Breast epithelium (tissue), 4 donors: Measurements from ENCODE around the gene MROH2A. TPM values are rescaled to one million over a fixed set of nuclear protein-coding genes. Genes with fewer than 3 reads are reported as not detected.

ENCODE experiments used
- DNase-seq, 2 donors: peaks; one replicate each; pipeline ENCODE4 v3.0.0-alpha.2; 2019; ENCODE audit warnings: low spot score in 2 of 2
- H3K27ac ChIP-seq, 2 donors: fragments of 200-600 bp; sonication (generic) in 1 of 2; one replicate each; pipeline ENCODE4 v1.5.1; 2016 to 2019; ENCODE audit warnings: mild to moderate bottlenecking in 1 of 2
- H3K27me3 ChIP-seq, 2 donors: fragments of 200-600 bp; sonication (generic) in 1 of 2; one replicate each; pipeline versions ENCODE4 v1.5.1 to v1.6.0; 2017 to 2019; ENCODE audit warnings: control low read depth in 1 of 2, mild to moderate bottlenecking in 1 of 2
- H3K36me3 ChIP-seq: fragments of 200-600 bp; one replicate; pipeline ENCODE4 v1.5.1; 2019
- H3K4me1 ChIP-seq, 2 donors: fragments of 200-600 bp; sonication (generic); one replicate each; pipeline ENCODE4 v1.5.1; 2016 to 2019; ENCODE audit warnings: control low read depth in 1 of 2
- H3K4me3 ChIP-seq, 3 donors: fragments of 200-600 bp; sonication (generic); 1 replicate in 2 of 3; 2 replicates in 1 of 3; pipeline ENCODE4 v1.5.1; 2016 to 2019; ENCODE audit warnings: mild to moderate bottlenecking in 3 of 3, moderate library complexity in 2 of 3
- H3K9me3 ChIP-seq, 2 donors: fragments of 200-600 bp; sonication (generic) in 1 of 2; one replicate each; pipeline ENCODE4 v1.5.1; 2016 to 2019; ENCODE audit warnings: control low read depth in 1 of 2
- POLR2A ChIP-seq: fragments of 450-650 bp; IDR thresholded peaks from one replicate; pipeline ENCODE4 v1.6.1; 2016; ENCODE audit warnings: antibody characterized with exemption, mild to moderate bottlenecking, moderate library complexity
- POLR2AphosphoS5 ChIP-seq, 3 donors: sonication (generic); formaldehyde crosslinking; IDR thresholded peaks; one replicate each; pipeline ENCODE4 v1.6.1; 2017; ENCODE audit warnings: antibody characterized with exemption in 3 of 3
- intact Hi-C: fragments of 100-400 bp; cut with DNase I; formaldehyde crosslinking; loops from one replicate; pipeline ENCODE4 v1.15.1; 2023; ENCODE audit warnings: low total_unique reads
- total RNA-seq, 3 donors: library from RNA; depleted of rRNA; stranded (reverse); fragments of >200 nt; gene quantifications; one replicate each; pipeline ENCODE4 v1.1.0, GENCODE V29; 2016
- TF ChIP-seq, protein P1 (sequence below), 3 donors: fragments of 450-650 bp; IDR thresholded peaks; one replicate each; pipeline ENCODE4 v1.5.1; 2016 to 2017; ENCODE audit warnings: antibody characterized with exemption in 3 of 3, mild to moderate bottlenecking in 3 of 3, moderate library complexity in 3 of 3

Gene MROH2A
- total RNA-seq, 3 donors from 2014 or later, result not detected

DNA sequence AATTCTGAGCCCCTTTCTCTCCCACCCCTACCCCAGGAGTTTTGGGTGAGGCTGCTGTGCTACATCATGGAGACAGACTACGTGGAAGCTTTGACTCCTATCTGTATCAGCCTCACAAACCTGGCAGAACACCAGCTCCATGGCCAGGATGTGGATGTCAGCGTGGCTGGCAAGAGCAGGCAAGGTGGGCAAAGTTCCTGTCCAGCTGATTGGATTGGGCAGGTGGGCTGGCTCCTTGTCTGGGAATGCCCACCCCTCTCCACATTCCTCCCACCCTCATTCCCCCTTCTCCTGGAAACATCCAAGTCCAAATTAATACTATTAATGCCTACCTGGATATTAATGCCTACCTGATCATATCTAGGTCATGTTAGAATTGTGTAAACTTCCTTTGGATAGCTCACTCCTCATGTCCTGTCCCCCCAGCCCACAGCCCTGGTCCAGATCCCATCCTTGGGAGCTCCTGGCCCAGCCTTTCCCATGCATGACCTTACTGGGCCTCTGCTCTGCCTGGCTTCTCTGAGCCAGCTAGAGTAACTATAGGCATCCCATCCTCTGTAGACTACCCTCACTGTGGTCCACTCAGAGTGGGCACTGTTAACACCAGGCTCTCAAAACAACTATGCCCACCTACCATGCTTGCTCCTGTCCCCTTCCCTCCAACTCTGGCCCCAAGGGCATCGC is 24.1 kb downstream of the MROH2A start:
- Histone ChIP-seq H3K4me1 (no peaks in the 10 kb centered on the region), H3K36me3 (no peaks in the 10 kb centered on the region), H3K27ac (no peak overlapping the region), H3K9me3 (no peaks in the 10 kb centered on the region), H3K4me3 (no peak overlapping the region), H3K27me3 (no peaks in the 10 kb centered on the region)
- intact Hi-C loops, result no loop called here
- no peak for DNase-seq
- TF ChIP-seq POLR2A, result no peak
- no peak for TF ChIP-seq POLR2AphosphoS5 (IDR thresholded peaks at IDR 0.05)
- TF ChIP-seq, protein P1, sequence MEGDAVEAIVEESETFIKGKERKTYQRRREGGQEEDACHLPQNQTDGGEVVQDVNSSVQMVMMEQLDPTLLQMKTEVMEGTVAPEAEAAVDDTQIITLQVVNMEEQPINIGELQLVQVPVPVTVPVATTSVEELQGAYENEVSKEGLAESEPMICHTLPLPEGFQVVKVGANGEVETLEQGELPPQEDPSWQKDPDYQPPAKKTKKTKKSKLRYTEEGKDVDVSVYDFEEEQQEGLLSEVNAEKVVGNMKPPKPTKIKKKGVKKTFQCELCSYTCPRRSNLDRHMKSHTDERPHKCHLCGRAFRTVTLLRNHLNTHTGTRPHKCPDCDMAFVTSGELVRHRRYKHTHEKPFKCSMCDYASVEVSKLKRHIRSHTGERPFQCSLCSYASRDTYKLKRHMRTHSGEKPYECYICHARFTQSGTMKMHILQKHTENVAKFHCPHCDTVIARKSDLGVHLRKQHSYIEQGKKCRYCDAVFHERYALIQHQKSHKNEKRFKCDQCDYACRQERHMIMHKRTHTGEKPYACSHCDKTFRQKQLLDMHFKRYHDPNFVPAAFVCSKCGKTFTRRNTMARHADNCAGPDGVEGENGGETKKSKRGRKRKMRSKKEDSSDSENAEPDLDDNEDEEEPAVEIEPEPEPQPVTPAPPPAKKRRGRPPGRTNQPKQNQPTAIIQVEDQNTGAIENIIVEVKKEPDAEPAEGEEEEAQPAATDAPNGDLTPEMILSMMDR (IDR thresholded peaks at IDR 0.05), result no peak

DNA sequence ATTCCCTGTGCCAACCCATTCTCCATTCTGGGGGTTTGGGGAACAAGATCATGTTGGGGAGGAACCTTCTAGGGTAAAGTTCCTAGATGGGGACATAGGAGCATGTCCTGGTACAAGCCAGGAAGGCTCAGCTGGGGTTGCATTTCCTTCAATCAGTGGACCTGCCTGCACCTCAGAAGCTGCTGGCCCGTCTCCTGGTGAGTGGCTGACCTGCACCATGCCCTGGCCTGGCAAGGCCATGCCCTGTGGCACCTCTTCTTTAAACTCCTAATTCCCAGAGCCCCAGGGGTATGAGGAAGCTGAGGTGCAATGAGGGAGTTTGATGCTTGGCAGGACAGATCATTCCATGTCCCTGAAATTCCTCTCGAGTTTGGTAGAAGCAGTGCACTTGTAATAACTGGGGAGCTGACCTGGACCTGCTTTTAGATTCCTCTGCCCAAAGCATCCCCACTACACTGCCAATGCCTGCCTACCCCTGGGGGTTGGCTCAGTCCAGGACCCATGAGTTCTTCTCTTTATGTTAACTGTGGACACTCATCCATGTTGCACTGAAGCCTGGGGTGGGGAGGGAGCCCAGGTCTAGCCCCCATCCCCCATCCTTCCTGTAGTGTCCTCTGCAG is 25.3 kb downstream of the MROH2A start:
- Histone ChIP-seq H3K27me3 (no peaks in the 10 kb centered on the region), H3K27ac (no peak overlapping the region), H3K36me3 (no peaks in the 10 kb centered on the region), H3K4me3 (no peak overlapping the region), H3K4me1 (no peaks in the 10 kb centered on the region), H3K9me3 (no peaks in the 10 kb centered on the region)
- no peak for TF ChIP-seq POLR2AphosphoS5 (IDR thresholded peaks at IDR 0.05)
- TF ChIP-seq, protein P1 (IDR thresholded peaks at IDR 0.05), result no peak
- no peak for TF ChIP-seq POLR2A
- no peak for DNase-seq
- intact Hi-C loops, result no loop called here

DNA sequence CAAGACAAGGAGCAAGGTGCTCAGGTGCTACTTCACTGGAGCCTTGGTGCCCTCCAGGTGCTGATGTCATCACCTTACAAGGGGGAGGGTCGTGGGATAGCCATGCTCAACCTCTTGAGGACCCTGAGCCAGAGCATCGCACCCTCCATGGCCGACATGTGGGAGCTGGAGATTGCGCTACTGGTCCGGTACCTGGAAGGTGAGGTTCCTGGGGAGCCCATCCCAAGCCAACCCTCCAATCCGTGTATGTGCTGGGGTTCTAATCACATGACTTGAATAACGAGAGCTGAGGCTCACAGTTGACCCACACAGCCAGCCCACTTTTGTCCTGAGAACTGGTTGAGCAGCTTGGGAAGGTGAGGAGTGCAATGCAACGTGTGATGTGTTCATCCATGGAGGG is 25.9 kb downstream of the MROH2A start:
- no peaks in the 10 kb centered on the region for H3K4me1 ChIP-seq
- no peak for DNase-seq
- no peak overlapping the region for H3K27ac ChIP-seq
- no peaks in the 10 kb centered on the region for H3K9me3 ChIP-seq
- intact Hi-C loops, result no loop called here
- TF ChIP-seq POLR2A, result no peak
- no peaks in the 10 kb centered on the region for H3K27me3 ChIP-seq
- no peak overlapping the region for H3K4me3 ChIP-seq
- H3K36me3 ChIP-seq, result no peaks in the 10 kb centered on the region

DNA sequence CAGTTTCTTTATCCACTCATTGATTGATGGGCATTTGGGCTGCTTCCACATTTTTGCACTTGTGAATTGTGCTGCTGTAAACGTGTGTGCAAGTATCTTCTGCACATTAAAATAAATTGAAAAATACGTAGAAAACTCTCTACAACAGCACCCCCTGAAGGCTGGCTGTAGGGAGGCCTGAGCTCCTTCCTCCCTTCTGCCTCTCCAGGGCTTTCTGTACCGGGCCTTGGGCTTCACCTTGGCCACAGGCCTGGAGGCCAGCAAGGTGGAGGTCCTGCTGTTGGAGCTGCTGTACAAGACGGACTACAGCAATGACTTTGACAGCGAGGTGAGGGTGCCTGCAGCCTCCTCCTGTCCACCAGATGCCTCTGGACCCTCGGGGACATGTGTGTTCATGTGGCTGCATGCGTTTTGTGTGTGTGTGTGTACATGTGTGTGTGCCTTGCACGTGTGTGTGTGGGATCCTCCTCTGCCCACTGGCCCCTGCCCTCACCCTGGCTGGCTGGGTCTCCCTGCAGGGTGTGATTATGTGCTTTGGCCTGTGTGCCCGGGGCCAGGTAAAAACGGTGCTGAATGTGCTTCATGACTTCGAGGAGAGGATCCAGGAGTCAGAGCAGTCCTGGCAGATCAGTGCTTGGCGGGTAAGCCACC is 29.2 kb downstream of the MROH2A start:
- Histone ChIP-seq H3K9me3 (no peaks in the 10 kb centered on the region), H3K27ac (no peak overlapping the region), H3K4me1 (no peaks in the 10 kb centered on the region), H3K27me3 (no peaks in the 10 kb centered on the region), H3K36me3 (no peaks in the 10 kb centered on the region), H3K4me3 (no peak overlapping the region)
- intact Hi-C loops, result no loop called here
- no peak for DNase-seq
- no peak for TF ChIP-seq POLR2AphosphoS5 (IDR thresholded peaks at IDR 0.05)
- TF ChIP-seq, protein P1 (IDR thresholded peaks at IDR 0.05), result no peak
- no peak for TF ChIP-seq POLR2A

DNA sequence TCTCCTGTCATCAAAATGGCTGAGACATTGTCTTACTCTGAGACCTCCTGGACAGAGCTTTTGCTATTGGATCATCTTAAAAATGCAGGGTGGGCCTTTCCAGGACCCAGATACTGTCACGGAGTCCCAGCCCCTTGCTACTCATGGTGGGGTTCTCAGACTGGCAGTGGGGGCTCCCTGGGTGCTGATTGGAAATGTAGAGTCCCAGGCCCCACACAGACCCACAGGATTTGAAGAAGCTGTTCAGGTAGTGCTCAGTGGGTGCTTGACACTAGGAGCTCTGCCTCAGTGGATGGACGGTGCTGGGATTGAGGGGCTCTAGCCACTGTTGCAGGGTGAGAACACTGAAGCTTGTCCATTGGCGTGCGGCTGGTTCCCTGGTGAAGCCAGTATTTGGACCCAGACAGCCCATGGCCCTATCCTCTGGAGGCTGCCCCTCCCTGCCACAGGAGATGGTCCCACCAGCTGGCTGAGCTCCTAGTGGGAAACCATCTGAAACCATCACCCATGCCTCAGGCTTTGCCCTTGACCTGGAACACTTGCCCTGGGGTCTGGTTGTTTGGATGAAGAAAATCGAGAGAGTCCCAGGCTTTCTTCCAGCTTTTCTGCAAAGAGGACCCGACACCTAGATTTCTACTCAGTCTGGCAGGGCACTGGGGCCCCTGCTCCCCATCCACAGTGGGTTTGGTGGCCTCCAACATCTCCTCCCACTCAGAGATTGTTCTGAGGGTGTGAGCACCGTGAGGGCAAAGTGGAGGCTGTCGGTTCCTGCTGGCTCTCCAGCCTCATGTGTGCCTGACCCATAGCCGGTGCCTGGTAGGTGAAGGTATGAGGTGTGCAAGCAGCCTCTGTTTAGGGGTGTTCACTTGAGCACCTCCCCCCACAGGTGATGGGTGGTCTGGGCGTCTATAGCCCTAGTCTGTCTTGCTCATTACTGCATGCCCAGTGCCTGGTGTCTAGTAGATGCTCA is 30.1 kb downstream of the MROH2A start:
- Histone ChIP-seq H3K4me1 (no peaks in the 10 kb centered on the region), H3K4me3 (no peak overlapping the region), H3K36me3 (no peaks in the 10 kb centered on the region), H3K27me3 (no peaks in the 10 kb centered on the region), H3K27ac (no peak overlapping the region), H3K9me3 (no peaks in the 10 kb centered on the region)
- no peak for DNase-seq
- TF ChIP-seq POLR2AphosphoS5 (IDR thresholded peaks at IDR 0.05) (no peak), POLR2A (no peak)
- TF ChIP-seq, protein P1 (IDR thresholded peaks at IDR 0.05), result no peak
- intact Hi-C loops, result no loop called here
